Myocyte (in vitro differentiated cells): ENCODE results near the gene KCNK1. TPM values are rescaled to one million over a fixed set of nuclear protein-coding genes. Genes with fewer than 3 reads are reported as not detected.

Experiments used
- DNase-seq: peaks from one replicate; pipeline ENCODE4 v3.0.0-alpha.2; 2012; ENCODE audit warnings: low read depth
- microRNA-seq: library from miRNA; unstranded; fragments of <30 nt; microRNA quantifications from one replicate; pipeline ENCODE4, GENCODE V29; 2016
- total RNA-seq: library from RNA; depleted of rRNA; stranded (reverse); fragments of >200 nt; gene quantifications from 2 replicates; pipeline ENCODE4 v1.2.3, GENCODE V29; 2014

KCNK1 gene
- total RNA-seq, 1 donor from 2014 or later = not detected

DNA sequence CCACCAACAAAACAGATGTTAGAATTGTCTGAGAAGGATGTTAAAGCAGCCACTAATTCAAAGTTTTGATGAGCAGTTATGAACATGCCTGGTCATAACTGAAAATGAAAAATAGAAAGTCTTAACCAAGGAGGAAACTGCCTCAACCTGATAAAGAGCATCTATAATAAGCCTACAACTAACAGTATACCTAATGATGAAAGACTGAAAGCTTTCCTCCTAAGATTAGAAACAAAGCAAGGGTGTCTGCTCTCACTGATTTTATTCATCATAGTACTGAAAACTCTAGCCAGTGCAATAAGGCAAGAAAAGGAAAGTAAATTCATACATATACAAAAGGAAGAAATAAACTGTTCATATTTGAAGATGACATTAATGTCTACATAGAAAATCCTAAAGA lies 82.0 kb downstream of the KCNK1 start:
- no peak for DNase-seq

DNA sequence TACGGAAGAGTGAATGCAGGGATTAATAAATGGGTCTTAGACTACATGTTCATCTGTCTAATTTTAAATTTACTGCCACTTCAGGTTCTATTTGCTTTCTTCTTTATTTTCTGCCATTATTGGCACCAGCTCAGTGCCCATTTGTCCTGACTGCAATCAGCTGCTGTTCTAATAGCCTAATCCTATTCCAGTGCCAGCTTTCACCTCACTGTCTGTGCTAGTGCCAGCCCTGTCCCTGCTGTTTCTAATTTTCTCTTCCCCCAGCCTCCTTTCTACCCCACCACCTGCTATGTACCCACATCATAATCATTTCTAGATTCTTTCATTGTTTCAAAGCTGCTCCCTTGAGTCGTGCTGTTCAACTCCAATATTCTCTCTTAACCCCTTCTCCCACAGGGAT lies 86.4 kb downstream of the KCNK1 start:
- DNase-seq = no peak

DNA sequence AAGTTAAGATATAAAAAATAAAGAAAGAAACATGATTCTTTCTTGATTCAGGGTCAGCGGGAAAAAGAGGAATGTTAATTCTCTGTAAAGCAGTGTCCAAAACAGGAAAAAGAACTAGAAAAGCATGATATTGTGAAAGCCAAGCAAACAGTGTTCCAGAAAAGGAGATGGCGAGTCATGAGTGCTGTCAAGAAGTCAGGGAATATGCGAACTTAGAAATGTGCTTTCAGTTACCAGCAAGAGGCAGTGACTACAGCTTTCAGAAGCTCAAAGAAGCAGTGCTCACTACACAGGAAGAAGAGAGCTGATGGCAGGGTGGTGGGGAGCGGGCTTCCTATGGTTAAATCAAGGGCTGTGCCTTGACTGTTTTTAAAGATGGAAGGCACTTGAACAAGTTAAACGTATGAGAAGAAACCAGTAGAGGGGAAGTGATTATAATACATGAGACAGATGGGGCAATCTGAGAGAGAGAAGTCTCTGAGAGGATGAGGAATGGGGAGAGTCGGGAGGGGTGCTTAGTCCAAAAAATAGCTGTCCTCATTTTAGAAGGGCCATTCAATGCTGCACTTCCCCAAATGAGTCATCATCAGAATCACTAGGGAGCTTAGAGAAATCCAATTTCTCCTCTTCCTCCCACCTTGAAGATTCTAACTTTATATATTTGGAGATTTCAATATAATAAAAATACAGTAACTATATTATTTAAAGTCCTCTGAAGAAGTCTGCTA lies 90.4 kb downstream of the KCNK1 start:
- DNase-seq = no peak

DNA sequence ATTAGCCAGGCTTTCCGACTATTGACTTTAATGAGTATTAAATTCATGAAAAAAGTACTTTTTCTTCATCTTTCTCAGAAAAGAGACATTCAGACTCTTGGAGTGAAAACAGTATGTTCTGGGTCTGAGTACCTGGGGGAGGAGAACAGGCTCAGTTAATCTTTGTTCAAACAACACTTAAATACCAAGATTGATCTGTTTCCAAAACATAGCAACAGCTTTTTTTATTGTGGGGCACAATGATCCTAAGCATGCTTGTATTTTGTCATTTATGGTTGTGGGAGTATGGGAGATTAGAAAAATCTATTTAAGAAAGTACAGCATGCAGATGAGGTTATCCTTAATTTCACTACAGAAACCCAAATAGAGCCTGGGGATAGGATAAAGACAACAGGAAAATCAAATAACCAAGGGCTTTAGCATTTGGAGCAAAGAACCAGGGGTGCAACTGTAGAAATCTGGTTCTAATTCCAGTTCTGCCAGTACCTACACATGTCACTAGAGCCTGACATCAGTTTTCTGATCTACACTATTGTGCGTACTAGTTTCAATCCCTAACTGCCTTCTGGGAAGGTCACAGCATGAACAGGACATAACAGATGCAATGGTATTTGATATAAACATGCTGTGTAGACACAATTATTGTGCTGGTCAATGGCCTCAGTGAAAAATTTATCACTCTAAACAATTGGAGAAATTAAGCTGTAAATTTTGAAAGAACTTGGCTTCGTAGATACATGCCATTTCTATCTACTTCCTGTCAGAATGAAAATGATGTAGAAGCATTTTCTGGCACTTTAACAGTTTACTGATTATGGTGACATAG lies 91.2 kb downstream of the KCNK1 start:
- no peak for DNase-seq

DNA sequence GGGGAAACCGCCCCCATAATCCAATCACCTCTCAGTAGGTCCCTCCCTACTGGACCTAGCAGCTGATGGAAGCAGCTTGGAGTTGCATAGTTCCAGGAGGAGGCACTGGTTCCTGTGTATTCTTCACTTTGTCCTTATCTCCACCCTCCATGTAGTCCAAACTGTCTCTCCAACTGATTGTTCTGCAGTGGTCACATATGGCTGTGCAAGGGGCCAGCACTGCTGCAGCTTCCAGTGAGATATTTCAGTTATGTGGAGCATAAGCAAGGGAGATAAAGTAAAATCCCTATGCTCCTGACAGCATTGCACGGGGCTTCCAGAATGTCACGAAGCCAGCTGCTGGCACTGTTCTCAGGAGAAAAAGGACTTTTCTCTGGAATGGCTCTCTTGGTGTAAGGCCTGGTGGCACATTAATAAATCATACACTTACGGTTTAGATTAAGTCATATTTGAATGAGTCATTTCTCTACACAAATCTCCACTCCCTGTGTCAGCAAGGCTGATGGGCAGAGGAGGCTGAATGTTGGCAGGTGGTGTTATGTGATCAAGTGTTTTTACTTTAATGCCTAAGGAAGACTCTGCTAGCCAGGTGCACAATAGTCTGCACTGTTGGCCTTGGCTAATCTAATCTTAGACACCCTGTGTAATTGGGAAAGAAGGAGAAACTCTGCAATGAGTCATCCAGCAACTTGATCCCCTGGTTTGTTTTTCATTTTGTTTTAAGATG lies 93.4 kb downstream of the KCNK1 start:
- DNase-seq = peak; percentile 7

DNA sequence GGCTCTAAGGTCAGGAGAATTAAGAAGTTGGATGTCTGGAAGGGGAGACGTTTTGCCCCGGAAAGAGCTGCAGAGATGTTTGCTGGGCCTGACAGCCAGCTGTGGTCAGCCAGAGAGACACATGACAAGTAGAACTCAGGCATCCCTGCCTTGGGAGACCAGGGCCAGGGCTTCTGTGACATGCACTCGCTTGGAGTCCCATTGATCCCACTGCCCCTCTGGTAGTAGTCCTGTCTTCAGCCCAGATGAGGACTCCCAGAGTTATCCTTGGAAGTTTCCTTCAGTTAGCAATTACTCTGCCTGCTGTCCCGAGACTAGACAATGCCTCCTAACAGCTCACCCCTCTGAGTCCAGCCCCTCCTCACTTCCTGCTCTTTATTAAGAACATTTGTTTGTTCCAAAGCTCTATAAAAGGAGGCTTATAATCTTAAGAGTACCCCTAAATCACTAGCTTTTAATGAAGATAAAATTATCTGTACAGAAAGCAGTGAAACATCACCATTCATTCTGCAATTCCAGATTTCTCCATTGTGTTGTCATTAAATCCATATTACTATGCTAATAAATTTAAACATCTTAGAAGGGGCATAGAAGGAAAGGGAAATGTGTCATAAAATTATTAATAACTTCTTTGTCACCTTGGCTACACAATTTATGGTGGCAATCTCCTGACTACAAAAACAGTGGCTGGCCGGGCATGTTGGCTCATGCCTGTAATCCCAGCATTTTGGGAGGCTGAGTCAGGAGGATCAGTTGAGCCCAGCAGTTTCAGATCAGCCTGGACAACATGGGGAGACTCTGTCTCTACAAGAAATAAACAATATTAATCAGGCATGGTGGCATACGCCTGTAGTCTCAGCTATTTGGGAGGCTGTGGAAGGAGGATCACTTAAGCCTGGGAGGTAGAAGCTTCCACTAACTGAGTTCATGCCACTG lies 94.2 kb downstream of the KCNK1 start:
- DNase-seq = no peak

DNA sequence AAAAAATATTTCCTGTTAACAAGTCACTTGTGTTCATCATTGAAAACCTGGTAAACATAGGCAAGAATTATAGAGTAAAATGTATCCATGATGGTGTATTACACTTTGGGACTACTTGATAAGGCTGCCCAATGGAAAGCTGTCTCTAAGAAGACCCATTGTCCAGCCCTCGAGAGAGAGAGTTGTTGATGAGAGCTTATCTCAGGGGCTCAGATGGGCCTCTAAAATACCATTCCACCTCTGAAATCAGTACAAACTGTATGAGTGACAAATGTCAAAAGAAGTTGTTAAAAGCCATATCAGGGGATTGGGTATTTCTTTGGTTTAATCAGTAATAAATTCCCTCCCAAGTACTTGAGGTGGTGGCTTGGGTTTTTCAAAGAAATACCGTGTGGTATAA lies 96.1 kb downstream of the KCNK1 start:
- DNase-seq = no peak

DNA sequence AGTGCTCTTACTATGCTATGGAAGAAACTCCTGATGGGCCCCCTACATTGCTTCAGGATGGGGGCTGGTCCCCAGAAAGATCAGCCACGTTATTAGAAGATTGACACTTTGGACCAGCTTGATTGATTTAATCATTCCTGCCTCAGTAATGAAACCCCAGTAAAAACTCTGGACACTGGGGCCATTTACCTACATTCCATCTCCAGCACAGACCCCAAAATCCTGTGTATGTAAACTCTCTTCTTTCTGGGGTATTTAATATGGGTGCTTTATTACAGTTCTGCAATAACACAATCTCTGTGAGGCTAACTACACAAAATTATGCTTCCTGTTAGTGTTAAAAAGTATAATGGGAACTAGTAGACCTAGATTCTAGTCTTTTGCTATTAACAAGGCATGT lies 96.6 kb downstream of the KCNK1 start:
- DNase-seq = no peak

DNA sequence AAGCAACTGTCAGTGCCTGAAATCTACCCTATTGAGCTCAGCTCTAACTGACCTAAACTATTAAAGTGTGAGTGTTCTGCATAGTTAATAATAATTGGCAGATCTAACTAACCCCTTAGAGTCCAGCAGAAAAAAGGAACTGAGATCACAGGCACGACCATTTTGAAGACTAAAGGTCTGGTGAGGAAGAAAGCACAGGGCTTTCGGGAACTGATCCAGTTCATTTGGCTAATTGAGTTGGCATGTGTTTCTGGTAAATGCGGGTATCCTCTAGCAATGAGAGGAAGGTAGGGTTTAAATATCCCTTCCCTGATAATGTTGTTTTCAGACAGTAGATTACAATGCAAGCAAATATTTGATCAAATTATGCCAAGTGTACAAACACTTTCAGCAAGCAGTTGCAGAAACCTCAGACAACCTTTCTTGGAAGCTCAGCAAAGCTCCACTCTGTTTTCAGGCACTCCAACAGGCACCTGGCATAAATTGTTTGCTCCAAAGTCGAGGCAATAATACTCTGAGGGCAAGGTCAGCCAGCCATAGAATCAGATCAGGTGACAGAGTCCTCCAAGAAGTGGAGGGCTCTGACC lies 100.8 kb downstream of the KCNK1 start:
- DNase-seq = no peak

DNA sequence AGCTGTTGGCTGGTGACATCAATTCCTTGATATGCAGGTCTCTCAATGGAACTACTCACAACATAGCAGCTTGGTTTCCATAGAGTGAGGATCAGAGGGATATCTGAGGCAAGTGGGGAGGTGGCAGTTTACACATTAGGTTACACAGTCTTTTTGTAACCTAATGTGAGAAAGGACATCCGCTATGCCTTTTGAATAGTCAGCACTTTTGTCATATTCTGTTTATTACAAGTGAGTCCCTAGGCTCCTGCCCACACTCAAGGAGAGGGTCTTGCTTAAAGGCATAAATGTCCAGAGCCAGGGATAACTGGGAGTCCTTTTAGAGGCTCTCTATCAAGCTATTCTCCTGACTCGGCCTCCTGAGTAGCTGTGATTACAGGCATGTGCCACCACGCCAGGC lies 104.2 kb downstream of the KCNK1 start:
- no peak for DNase-seq

DNA sequence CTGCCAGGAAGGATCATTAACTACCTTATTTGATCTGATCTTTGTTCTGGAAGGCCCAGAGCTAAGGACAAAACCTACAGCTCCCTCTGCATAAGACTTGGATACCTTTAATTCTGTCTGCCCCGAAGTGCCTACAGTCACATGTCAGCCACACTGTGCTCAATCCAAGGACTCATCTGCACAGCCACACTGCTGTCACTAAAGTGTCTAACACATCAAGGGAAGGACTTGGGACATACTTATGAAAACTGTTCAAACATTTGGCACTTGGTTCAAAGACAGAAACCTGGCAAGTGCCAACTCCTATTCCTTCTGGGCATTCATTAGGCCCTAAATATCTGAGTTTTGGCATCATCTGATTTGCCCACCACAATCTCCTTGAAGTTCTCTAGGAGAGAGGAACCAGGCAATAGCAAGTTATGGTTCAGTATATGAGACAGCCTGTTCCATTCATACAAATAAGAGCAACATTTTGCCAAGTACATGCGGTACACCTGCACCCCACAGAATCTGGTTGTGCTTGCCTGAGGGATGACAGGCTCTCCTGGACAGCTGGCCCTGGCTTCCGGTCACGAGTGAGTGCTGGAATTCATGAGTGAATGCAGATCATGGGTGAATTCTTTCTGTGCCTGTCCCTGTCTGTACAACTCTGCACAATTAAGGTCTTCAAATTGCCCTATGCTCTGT lies 105.9 kb downstream of the KCNK1 start:
- no peak for DNase-seq

DNA sequence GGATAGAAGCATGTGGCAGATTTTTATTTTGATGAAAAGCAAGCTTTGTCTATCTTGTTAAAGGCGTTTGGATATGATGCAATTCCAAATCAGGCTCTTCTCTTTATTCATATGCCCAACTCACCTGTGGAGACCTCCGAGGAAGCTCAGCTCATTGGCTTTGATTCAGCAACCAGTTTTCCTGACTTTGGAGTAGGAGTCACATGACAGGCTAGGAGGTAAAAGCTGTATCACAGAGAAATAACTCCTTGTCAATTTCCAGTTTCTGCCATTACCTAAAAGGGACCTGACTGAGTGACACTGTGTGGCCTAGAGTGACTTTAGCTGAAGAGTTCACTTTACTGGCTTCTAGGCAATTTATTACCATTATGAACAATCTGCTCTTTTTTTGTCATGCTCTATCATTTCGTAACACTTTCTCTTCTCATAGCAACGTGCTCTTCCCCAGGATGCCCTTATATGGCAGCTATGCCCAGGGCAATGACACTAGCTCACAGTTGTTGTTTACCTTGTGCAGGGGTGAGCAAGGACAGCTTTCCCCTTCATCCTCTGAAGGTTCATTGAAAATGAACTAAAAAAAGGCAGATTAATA lies 107.2 kb downstream of the KCNK1 start:
- DNase-seq = no peak

Small RNAs within 50 kb of the gene (microRNA-seq; reads per million reads assigned to microRNA genes)
- gene MIR4427 = not detected
